ENCODE results near the gene ZDHHC14.

Gene ZDHHC14

DNA sequence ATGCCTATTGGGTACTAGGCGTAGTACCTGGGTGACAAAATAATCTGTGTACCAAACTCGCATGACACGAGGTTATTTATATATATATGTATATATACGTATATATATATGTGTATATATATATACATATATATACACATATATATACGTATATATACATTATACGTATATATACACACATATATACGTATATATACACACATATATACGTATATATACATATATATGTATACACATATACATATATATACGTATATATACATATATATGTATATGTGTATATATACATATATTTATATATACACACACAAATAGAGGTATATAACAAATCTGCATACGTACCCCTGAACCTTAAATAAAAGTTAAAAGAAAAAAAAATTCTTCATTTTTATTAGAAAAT lies 103.2 kb downstream of the ZDHHC14 start:
- H3K14ac ChIP-seq (ENCODE audit: low read length) = no peak overlapping the region
- no peaks in the 10 kb centered on the region for H3K36me3 ChIP-seq (replicated peaks in 1 of 2; ENCODE audit: control insufficient read depth in 2 of 2, insufficient read depth in 2 of 2, low read length in 2 of 2)
- no peak overlapping the region for H2BK15ac ChIP-seq (ENCODE audit: low read length)
- H3K4me3 ChIP-seq (ENCODE audit: low read length in 2 of 2) = no peak overlapping the region
- H3K27ac ChIP-seq (replicated peaks; ENCODE audit: low read length) = no peak overlapping the region
- H2BK5ac ChIP-seq (ENCODE audit: low read length) = no peak overlapping the region
- WGBS, 2 donors (ENCODE audit: extremely low coverage in 2 of 2, insufficient read length in 2 of 2, insufficient replicate concordance in 1 of 2) = no CpG with 5 or more reads among the region's 10 CpGs
- no peak overlapping the region for H3K4me2 ChIP-seq (ENCODE audit: insufficient read depth, low read length, poor library complexity, severe bottlenecking)
- no peak overlapping the region for H3K18ac ChIP-seq (ENCODE audit: low read length)
- DNase-seq (ENCODE audit: low spot score) = no peak
- no peak overlapping the region for H3K9ac ChIP-seq (ENCODE audit: low read depth, low read length, poor library complexity)
- H2AFZ ChIP-seq (ENCODE audit: low read length) = no peak overlapping the region
- H3K9me3 ChIP-seq (replicated peaks in 1 of 2; ENCODE audit: control insufficient read depth in 2 of 2, insufficient read depth in 1 of 2, low read depth in 1 of 2, low read length in 2 of 2) = no peaks in the 10 kb centered on the region
- H3K79me1 ChIP-seq (ENCODE audit: low read depth, low read length) = no peaks in the 10 kb centered on the region
- no peaks in the 10 kb centered on the region for H3K27me3 ChIP-seq (ENCODE audit: control insufficient read depth in 3 of 3, insufficient read depth in 3 of 3, low read depth in 1 of 3, low read length in 3 of 3)
- no peak overlapping the region for H2AK5ac ChIP-seq (ENCODE audit: low read depth, low read length)
- no peak overlapping the region for H4K8ac ChIP-seq (ENCODE audit: low read depth, low read length)
- no peak overlapping the region for H2BK12ac ChIP-seq (ENCODE audit: low read length)
- H3K4me1 ChIP-seq (ENCODE audit: control insufficient read depth in 2 of 2, insufficient read depth in 1 of 2, low read depth in 1 of 2, low read length in 2 of 2) = peaks cover 0 to 7% of the 10 kb centered on the region in 2 donors
- no peak overlapping the region for H3K23ac ChIP-seq (ENCODE audit: low read depth, low read length, poor library complexity)
- no peak overlapping the region for H3K4ac ChIP-seq (ENCODE audit: low read length)
- H4K91ac ChIP-seq (ENCODE audit: low read depth, low read length, poor library complexity) = no peak overlapping the region
- no peak overlapping the region for H2BK120ac ChIP-seq (ENCODE audit: low read depth, low read length)

DNA sequence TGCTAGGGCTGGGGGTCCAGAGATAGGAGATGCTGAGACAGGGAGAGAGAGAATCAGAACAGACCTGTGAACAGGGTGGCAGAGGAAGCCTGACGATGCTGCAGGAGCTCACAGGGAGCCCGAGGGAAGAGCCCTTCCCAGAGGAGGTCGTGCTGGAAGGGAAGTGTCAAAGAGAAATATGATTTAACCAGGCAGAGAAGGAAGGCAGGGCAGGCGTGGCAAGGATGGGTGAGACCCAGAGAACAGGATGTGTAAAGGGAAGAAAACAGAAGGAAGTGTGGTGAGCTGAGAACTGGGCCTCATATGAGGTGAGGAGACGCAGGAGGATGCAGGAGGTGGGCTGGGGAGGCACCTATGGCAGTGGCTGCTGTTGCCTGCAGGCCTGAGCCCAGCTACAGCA lies 105.6 kb downstream of the ZDHHC14 start:
- no peaks in the 10 kb centered on the region for H3K79me1 ChIP-seq (ENCODE audit: low read depth, low read length)

DNA sequence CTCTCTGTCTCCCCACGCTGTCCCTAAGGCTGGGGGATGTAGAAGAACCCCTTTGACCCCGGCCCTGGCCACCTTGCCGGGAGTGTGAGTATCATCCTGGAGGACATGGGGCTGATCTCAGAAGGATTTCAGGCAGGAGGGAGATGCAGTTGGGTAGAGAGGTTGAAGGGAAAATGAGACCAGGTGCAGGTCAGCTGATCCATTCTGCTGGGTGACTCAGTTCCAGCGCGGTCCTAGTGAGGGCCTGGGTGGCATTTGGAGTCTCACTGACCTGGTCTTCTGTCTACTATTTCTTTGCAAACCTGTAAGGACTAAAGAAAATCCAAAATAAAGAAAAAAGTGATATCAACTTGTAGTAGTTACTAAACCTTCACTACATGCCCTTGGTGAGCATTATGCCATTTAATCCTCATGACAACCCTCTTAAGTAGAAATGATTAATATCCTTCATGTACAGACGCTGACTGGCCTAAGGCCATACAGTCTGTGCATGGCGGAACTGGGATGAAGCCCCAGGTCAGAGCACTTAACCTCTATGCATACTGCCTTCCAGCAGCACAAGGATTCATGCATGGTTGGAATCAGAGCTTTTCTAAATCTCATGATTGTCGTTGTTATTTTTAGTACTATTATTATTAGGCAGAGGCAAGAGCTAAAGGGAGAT lies 106.3 kb downstream of the ZDHHC14 start:
- no peak overlapping the region for H3K4me2 ChIP-seq (ENCODE audit: insufficient read depth, low read length, poor library complexity, severe bottlenecking)
- H2AFZ ChIP-seq (ENCODE audit: low read length) = no peak overlapping the region
- no peak overlapping the region for H3K27ac ChIP-seq (replicated peaks; ENCODE audit: low read length)
- no peak overlapping the region for H4K91ac ChIP-seq (ENCODE audit: low read depth, low read length, poor library complexity)
- no peak overlapping the region for H4K8ac ChIP-seq (ENCODE audit: low read depth, low read length)
- no peak overlapping the region for H3K4ac ChIP-seq (ENCODE audit: low read length)
- no peaks in the 10 kb centered on the region for H3K79me1 ChIP-seq (ENCODE audit: low read depth, low read length)
- H3K18ac ChIP-seq (ENCODE audit: low read length) = no peak overlapping the region
- H3K27me3 ChIP-seq (ENCODE audit: control insufficient read depth in 3 of 3, insufficient read depth in 3 of 3, low read depth in 1 of 3, low read length in 3 of 3) = no peaks in the 10 kb centered on the region
- H3K4me1 ChIP-seq (ENCODE audit: control insufficient read depth in 2 of 2, insufficient read depth in 1 of 2, low read depth in 1 of 2, low read length in 2 of 2) = peaks cover 0 to 14% of the 10 kb centered on the region in 2 donors
- H2AK5ac ChIP-seq (ENCODE audit: low read depth, low read length) = no peak overlapping the region
- no peak overlapping the region for H2BK5ac ChIP-seq (ENCODE audit: low read length)
- no peak for DNase-seq (ENCODE audit: low spot score)
- no peaks in the 10 kb centered on the region for H3K9me3 ChIP-seq (replicated peaks in 1 of 2; ENCODE audit: control insufficient read depth in 2 of 2, insufficient read depth in 1 of 2, low read depth in 1 of 2, low read length in 2 of 2)
- WGBS, 2 donors (ENCODE audit: extremely low coverage in 2 of 2, insufficient read length in 2 of 2, insufficient replicate concordance in 1 of 2) = no CpG with 5 or more reads among the region's 8 CpGs
- no peak overlapping the region for H3K4me3 ChIP-seq (ENCODE audit: low read length in 2 of 2)
- no peak overlapping the region for H2BK15ac ChIP-seq (ENCODE audit: low read length)
- H3K23ac ChIP-seq (ENCODE audit: low read depth, low read length, poor library complexity) = no peak overlapping the region
- no peak overlapping the region for H3K9ac ChIP-seq (ENCODE audit: low read depth, low read length, poor library complexity)
- no peak overlapping the region for H2BK12ac ChIP-seq (ENCODE audit: low read length)
- no peaks in the 10 kb centered on the region for H3K36me3 ChIP-seq (replicated peaks in 1 of 2; ENCODE audit: control insufficient read depth in 2 of 2, insufficient read depth in 2 of 2, low read length in 2 of 2)
- no peak overlapping the region for H3K14ac ChIP-seq (ENCODE audit: low read length)
- H2BK120ac ChIP-seq (ENCODE audit: low read depth, low read length) = no peak overlapping the region

More for the DNA sequence above, 105.6 kb downstream of the ZDHHC14 start:
- no peak for DNase-seq (ENCODE audit: low spot score)
- Histone ChIP-seq H2BK5ac (ENCODE audit: low read length) (no peak overlapping the region), H3K18ac (ENCODE audit: low read length) (no peak overlapping the region), H3K27ac (replicated peaks; ENCODE audit: low read length) (no peak overlapping the region), H3K23ac (ENCODE audit: low read depth, low read length, poor library complexity) (no peak overlapping the region), H3K4me2 (ENCODE audit: insufficient read depth, low read length, poor library complexity, severe bottlenecking) (no peak overlapping the region), H2BK120ac (ENCODE audit: low read depth, low read length) (no peak overlapping the region), H3K9me3 (replicated peaks in 1 of 2; ENCODE audit: control insufficient read depth in 2 of 2, insufficient read depth in 1 of 2, low read depth in 1 of 2, low read length in 2 of 2) (no peaks in the 10 kb centered on the region), H4K8ac (ENCODE audit: low read depth, low read length) (no peak overlapping the region), H3K4me3 (ENCODE audit: low read length in 2 of 2) (no peak overlapping the region), H3K4me1 (ENCODE audit: control insufficient read depth in 2 of 2, insufficient read depth in 1 of 2, low read depth in 1 of 2, low read length in 2 of 2) (peaks cover 0 to 14% of the 10 kb centered on the region in 2 donors), H3K4ac (ENCODE audit: low read length) (no peak overlapping the region), H2AFZ (ENCODE audit: low read length) (no peak overlapping the region), H3K14ac (ENCODE audit: low read length) (no peak overlapping the region), H3K9ac (ENCODE audit: low read depth, low read length, poor library complexity) (no peak overlapping the region), H3K27me3 (ENCODE audit: control insufficient read depth in 3 of 3, insufficient read depth in 3 of 3, low read depth in 1 of 3, low read length in 3 of 3) (no peaks in the 10 kb centered on the region), H2BK12ac (ENCODE audit: low read length) (no peak overlapping the region), H2AK5ac (ENCODE audit: low read depth, low read length) (no peak overlapping the region), H4K91ac (ENCODE audit: low read depth, low read length, poor library complexity) (no peak overlapping the region), H2BK15ac (ENCODE audit: low read length) (no peak overlapping the region), H3K36me3 (replicated peaks in 1 of 2; ENCODE audit: control insufficient read depth in 2 of 2, insufficient read depth in 2 of 2, low read length in 2 of 2) (no peaks in the 10 kb centered on the region)
- WGBS, 2 donors (ENCODE audit: extremely low coverage in 2 of 2, insufficient read length in 2 of 2, insufficient replicate concordance in 1 of 2) = no CpG with 5 or more reads among the region's 5 CpGs

DNA sequence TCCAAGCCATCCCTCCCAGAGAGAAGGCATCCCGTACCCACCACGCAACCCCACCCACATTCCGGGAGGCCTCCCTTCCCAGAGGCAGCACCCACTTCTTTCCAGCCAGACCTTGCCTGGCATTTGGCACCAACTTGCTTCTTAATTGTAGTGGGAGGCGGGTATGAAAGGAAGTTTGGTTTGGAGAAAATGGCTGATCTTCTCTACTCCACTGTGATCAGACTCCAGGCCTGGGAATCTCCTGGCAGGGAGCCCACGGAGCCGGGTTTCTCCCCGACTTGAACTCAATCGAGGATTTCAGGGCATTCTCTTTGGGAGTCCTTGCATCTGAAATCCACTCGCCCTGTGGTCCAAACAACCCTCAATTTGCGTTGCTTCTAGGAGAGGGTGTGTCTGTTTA lies 107.1 kb downstream of the ZDHHC14 start:
- Histone ChIP-seq H2AK5ac (ENCODE audit: low read depth, low read length) (no peak overlapping the region), H2BK5ac (ENCODE audit: low read length) (no peak overlapping the region), H3K36me3 (replicated peaks in 1 of 2; ENCODE audit: control insufficient read depth in 2 of 2, insufficient read depth in 2 of 2, low read length in 2 of 2) (no peaks in the 10 kb centered on the region), H2AFZ (ENCODE audit: low read length) (no peak overlapping the region), H2BK120ac (ENCODE audit: low read depth, low read length) (no peak overlapping the region), H2BK15ac (ENCODE audit: low read length) (no peak overlapping the region), H3K9me3 (replicated peaks in 1 of 2; ENCODE audit: control insufficient read depth in 2 of 2, insufficient read depth in 1 of 2, low read depth in 1 of 2, low read length in 2 of 2) (no peaks in the 10 kb centered on the region), H4K91ac (ENCODE audit: low read depth, low read length, poor library complexity) (peak overlapping the region; percentile 91), H3K79me1 (ENCODE audit: low read depth, low read length) (no peaks in the 10 kb centered on the region), H3K4ac (ENCODE audit: low read length) (no peak overlapping the region), H3K4me3 (ENCODE audit: low read length in 2 of 2) (no peak overlapping the region), H3K14ac (ENCODE audit: low read length) (no peak overlapping the region), H3K18ac (ENCODE audit: low read length) (no peak overlapping the region), H3K23ac (ENCODE audit: low read depth, low read length, poor library complexity) (no peak overlapping the region), H3K4me1 (ENCODE audit: control insufficient read depth in 2 of 2, insufficient read depth in 1 of 2, low read depth in 1 of 2, low read length in 2 of 2) (peaks cover 0 to 14% of the 10 kb centered on the region in 2 donors), H4K8ac (ENCODE audit: low read depth, low read length) (no peak overlapping the region), H3K27ac (replicated peaks; ENCODE audit: low read length) (no peak overlapping the region), H2BK12ac (ENCODE audit: low read length) (no peak overlapping the region), H3K27me3 (ENCODE audit: control insufficient read depth in 3 of 3, insufficient read depth in 3 of 3, low read depth in 1 of 3, low read length in 3 of 3) (no peaks in the 10 kb centered on the region), H3K4me2 (ENCODE audit: insufficient read depth, low read length, poor library complexity, severe bottlenecking) (no peak overlapping the region), H3K9ac (ENCODE audit: low read depth, low read length, poor library complexity) (no peak overlapping the region)
- WGBS, 2 donors (ENCODE audit: extremely low coverage in 2 of 2, insufficient read length in 2 of 2, insufficient replicate concordance in 1 of 2) = no CpG with 5 or more reads among the region's 10 CpGs
- no peak for DNase-seq (ENCODE audit: low spot score)
